Stomach (tissue), 4 donors: ENCODE results near the gene UBR4.

ENCODE experiments used
- CTCF ChIP-seq, 7 experiments: fragments of 450-650 bp in 4 of 7; fragments of 200-600 bp in 3 of 7; sonication (generic) in 3 of 7; IDR thresholded peaks; one replicate each; pipeline ENCODE4 v1.5.1; 2016 to 2019; ENCODE audit warnings: antibody characterized with exemption in 7 of 7, control low read depth in 2 of 7, mild to moderate bottlenecking in 1 of 7
- POLR2A ChIP-seq, 4 donors: fragments of 450-650 bp; IDR thresholded peaks; one replicate each; pipeline ENCODE4 v1.6.1; 2016; ENCODE audit warnings: antibody characterized with exemption in 4 of 4, control low read depth in 2 of 4, mild to moderate bottlenecking in 1 of 4, moderate library complexity in 1 of 4
- POLR2AphosphoS5 ChIP-seq, 3 donors: sonication (generic); formaldehyde crosslinking; IDR thresholded peaks; one replicate each; pipeline ENCODE4 v1.6.1; 2016; ENCODE audit warnings: antibody characterized with exemption in 3 of 3

- TF ChIP-seq CTCF (IDR thresholded peaks at IDR 0.05) (no peak), POLR2AphosphoS5 (IDR thresholded peaks at IDR 0.05) (no peak), POLR2A (IDR thresholded peaks at IDR 0.05) (no peak)
Measured at GRCh38 chr1:19138331-19138730, 71.7 kb downstream of the UBR4 start.
